K562 (cell line): Measurements from ENCODE around the gene HSPA1L. TPM values are rescaled to one million over a fixed set of nuclear protein-coding genes. Genes with fewer than 3 reads are reported as not detected.

Experiments
- ATF6 ChIP-seq: sonication (generic); formaldehyde crosslinking; IDR thresholded peaks from 2 replicates; pipeline ENCODE4 v1.4.0; 2020; ENCODE audit warnings: mild to moderate bottlenecking, missing genetic modification reagents
- BACH1 ChIP-seq: fragments of 200-800 bp; sonication (Bioruptor generic); IDR thresholded peaks from 2 replicates; pipeline ENCODE4 v1.6.1; 2016; ENCODE audit warnings: missing genetic modification characterization, missing compliant biosample characterization
- CREBBP ChIP-seq: IDR thresholded peaks from one replicate; pipeline ENCODE4 v1.6.1; 2012; ENCODE audit warnings: low read depth, mild to moderate bottlenecking, control low read depth, inconsistent platforms, low read length
- DMBX1 ChIP-seq: fragments of 250-450 bp; sonication (Bioruptor Pico); IDR thresholded peaks from 2 replicates; pipeline ENCODE4 v1.8.0; 2022; ENCODE audit warnings: inconsistent platforms, mild to moderate bottlenecking, moderate library complexity, borderline replicate concordance
- GTF2B ChIP-seq: IDR thresholded peaks from 2 replicates; pipeline ENCODE4 v1.6.1; 2011; ENCODE audit not compliant: insufficient read length; ENCODE audit errors: extremely low read depth
- NBN ChIP-seq: fragments of 450-650 bp; IDR thresholded peaks from 2 replicates; pipeline ENCODE4 v1.6.1; 2016; ENCODE audit warnings: low read depth, mild to moderate bottlenecking
- NCOA6 ChIP-seq: fragments of 450-650 bp; IDR thresholded peaks from 2 replicates; pipeline ENCODE4 v1.6.1; 2017; ENCODE audit warnings: mild to moderate bottlenecking
- NR2C1 ChIP-seq, 2 experiments: fragments of 450-650 bp; IDR thresholded peaks; 2 replicates each; pipeline ENCODE4 v1.6.1; 2017; ENCODE audit warnings: mild to moderate bottlenecking in 2 of 2, antibody characterized with exemption in 1 of 2, inconsistent platforms in 1 of 2, missing compliant biosample characterization in 1 of 2, missing genetic modification characterization in 1 of 2
- PHF20 ChIP-seq: fragments of 450-650 bp; IDR thresholded peaks from 2 replicates; pipeline ENCODE4 v1.6.1; 2018; ENCODE audit not compliant: partially characterized antibody
- POLR3A ChIP-seq: IDR thresholded peaks from 2 replicates; pipeline ENCODE4 v1.6.1; 2011; ENCODE audit warnings: borderline replicate concordance, mild to moderate bottlenecking, moderate library complexity; ENCODE audit not compliant: insufficient read length, insufficient read depth; ENCODE audit errors: extremely low read depth
- RFX7 ChIP-seq: fragments of 250-450 bp; sonication (Bioruptor Pico); IDR thresholded peaks from 2 replicates; pipeline ENCODE4 v1.5.1; 2021; ENCODE audit warnings: mild to moderate bottlenecking
- ZBTB34 ChIP-seq: fragments of 250-450 bp; sonication (Bioruptor Pico); IDR thresholded peaks from 2 replicates; pipeline ENCODE4 v1.8.0; 2021; ENCODE audit warnings: mild to moderate bottlenecking, moderate library complexity
- ZFX ChIP-seq: sonication (generic); formaldehyde crosslinking; IDR thresholded peaks from 2 replicates; pipeline ENCODE4 v1.8.0; 2022; ENCODE audit warnings: mild to moderate bottlenecking, missing genetic modification reagents, moderate library complexity
- ZNF146 ChIP-seq: IDR thresholded peaks from one replicate; pipeline ENCODE4 v1.6.1; 2018; ENCODE audit warnings: missing compliant biosample characterization; ENCODE audit not compliant: unreplicated experiment
- ZNF175 ChIP-seq: fragments of 200-800 bp; sonication (Bioruptor generic); IDR thresholded peaks from 2 replicates; pipeline ENCODE4 v1.6.1; 2016; ENCODE audit warnings: low read depth, mild to moderate bottlenecking, missing genetic modification characterization, missing compliant biosample characterization
- ZNF282 ChIP-seq: sonication (generic); formaldehyde crosslinking; IDR thresholded peaks from 2 replicates; pipeline ENCODE4 v1.8.1; 2023; ENCODE audit warnings: missing genetic modification reagents
- ZNF354B ChIP-seq: fragments of 250-450 bp; sonication (Bioruptor Pico); IDR thresholded peaks from 2 replicates; pipeline ENCODE4 v1.4.0; 2020
- ZNF444 ChIP-seq: fragments of 250-450 bp; sonication (Bioruptor Pico); IDR thresholded peaks from 2 replicates; pipeline ENCODE4 v1.4.0; 2020; ENCODE audit warnings: mild to moderate bottlenecking, moderate library complexity
- ZNF507 ChIP-seq: conservative IDR thresholded peaks from 2 replicates; pipeline ENCODE4 v1.6.1; 2017; ENCODE audit warnings: missing genetic modification characterization, missing compliant biosample characterization
- ZNF780A ChIP-seq: fragments of 250-450 bp; sonication (Bioruptor Pico); IDR thresholded peaks from 2 replicates; pipeline ENCODE4 v1.5.0; 2021; ENCODE audit warnings: mild to moderate bottlenecking
- polyA plus RNA-seq, 8 experiments: library from polyadenylated mRNA; depleted of rRNA in 4 of 8; stranded (reverse) in 5 of 8; unstranded in 3 of 8; fragments of >200 nt; fragmentation: Nextera tagmentation in 2 of 8; fragmentation: Illumina TruSeq in 1 of 8; extraction: Ambion mirVana in 2 of 8; extraction: Trizol in 1 of 8; gene quantifications; 2 replicates each; pipeline versions ENCODE4 v1.2.1 to v1.2.3, GENCODE V29; 2011 to 2014; ENCODE audit warnings: inconsistent platforms in 1 of 8, missing spikeins in 1 of 8
- total RNA-seq, 7 experiments: library from RNA; depleted of rRNA in 6 of 7; stranded (reverse); fragments of >200 nt in 6 of 7; fragmentation: Illumina TruSeq in 2 of 7; extraction: Trizol in 2 of 7; gene quantifications; 2 replicates each; pipeline versions ENCODE4 v1.2.1 to v1.2.3, GENCODE V29; 2011 to 2021; ENCODE audit warnings: low replicate concordance in 1 of 7
- TF ChIP-seq, protein P1 (sequence below): sonication (generic); formaldehyde crosslinking; IDR thresholded peaks from 2 replicates; pipeline ENCODE4 v1.8.0; 2022; ENCODE audit warnings: missing genetic modification reagents, mild to moderate bottlenecking, borderline replicate concordance
- TF ChIP-seq, protein P2 (sequence below): fragments of 250-450 bp; sonication (Bioruptor Pico); IDR thresholded peaks from 2 replicates; pipeline ENCODE4 v1.5.0; 2021

Gene HSPA1L
- total and polyA plus RNA-seq, 9 of the 15 experiments (the other 6 are each of a cell fraction or from before 2014, with no cell fraction given) = 0.14 to 2.1 (median 1.3) TPM

GRCh38 chr6:31821301-31822035 is 6.4 kb upstream of the HSPA1L start (continued):
- TF ChIP-seq ZNF175 (CRISPR knock-in tag) (no peak; the same call in 1 of the 2 replicates), POLR3A (no peak), ATF6 (CRISPR knock-in tag) (no peak), CREBBP (no peak), DMBX1 (peak; percentile 83), GTF2B (no peak), ZNF780A (CRISPR knock-in tag) (no peak), ZNF507 (tag) (no peak), ZBTB34 (CRISPR knock-in tag) (no peak), NCOA6 (no peak), ZNF146 (CRISPR knock-in tag) (no peak), PHF20 (no peak), BACH1 (tag) (no peak), ZNF282 (CRISPR knock-in tag) (no peak), RFX7 (CRISPR knock-in tag) (no peak), ZNF444 (no peak; the same call in 1 of the 2 replicates), NR2C1 (IDR thresholded peaks at IDR 0.05) (no peak), NR2C1 (tag; IDR thresholded peaks at IDR 0.05) (no peak), NBN (no peak), ZFX (CRISPR knock-in tag) (no peak), ZNF354B (CRISPR knock-in tag) (no peak)
- TF ChIP-seq, protein P1, sequence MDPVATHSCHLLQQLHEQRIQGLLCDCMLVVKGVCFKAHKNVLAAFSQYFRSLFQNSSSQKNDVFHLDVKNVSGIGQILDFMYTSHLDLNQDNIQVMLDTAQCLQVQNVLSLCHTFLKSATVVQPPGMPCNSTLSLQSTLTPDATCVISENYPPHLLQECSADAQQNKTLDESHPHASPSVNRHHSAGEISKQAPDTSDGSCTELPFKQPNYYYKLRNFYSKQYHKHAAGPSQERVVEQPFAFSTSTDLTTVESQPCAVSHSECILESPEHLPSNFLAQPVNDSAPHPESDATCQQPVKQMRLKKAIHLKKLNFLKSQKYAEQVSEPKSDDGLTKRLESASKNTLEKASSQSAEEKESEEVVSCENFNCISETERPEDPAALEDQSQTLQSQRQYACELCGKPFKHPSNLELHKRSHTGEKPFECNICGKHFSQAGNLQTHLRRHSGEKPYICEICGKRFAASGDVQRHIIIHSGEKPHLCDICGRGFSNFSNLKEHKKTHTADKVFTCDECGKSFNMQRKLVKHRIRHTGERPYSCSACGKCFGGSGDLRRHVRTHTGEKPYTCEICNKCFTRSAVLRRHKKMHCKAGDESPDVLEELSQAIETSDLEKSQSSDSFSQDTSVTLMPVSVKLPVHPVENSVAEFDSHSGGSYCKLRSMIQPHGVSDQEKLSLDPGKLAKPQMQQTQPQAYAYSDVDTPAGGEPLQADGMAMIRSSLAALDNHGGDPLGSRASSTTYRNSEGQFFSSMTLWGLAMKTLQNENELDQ = no peak
- TF ChIP-seq, protein P2, sequence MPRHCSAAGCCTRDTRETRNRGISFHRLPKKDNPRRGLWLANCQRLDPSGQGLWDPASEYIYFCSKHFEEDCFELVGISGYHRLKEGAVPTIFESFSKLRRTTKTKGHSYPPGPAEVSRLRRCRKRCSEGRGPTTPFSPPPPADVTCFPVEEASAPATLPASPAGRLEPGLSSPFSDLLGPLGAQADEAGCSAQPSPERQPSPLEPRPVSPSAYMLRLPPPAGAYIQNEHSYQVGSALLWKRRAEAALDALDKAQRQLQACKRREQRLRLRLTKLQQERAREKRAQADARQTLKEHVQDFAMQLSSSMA (CRISPR knock-in tag) = no peak
